Astrocyte of the spinal cord (primary cell): ENCODE data around the gene MS4A14.

Source experiments
- DNase-seq: peaks from one replicate; pipeline ENCODE4 v3.0.0; 2011; ENCODE audit warnings: low read depth, low spot score
- H3K4me3 ChIP-seq: 2 replicates; pipeline ENCODE4 v1.5.1; 2011; ENCODE audit warnings: low read depth, mild to moderate bottlenecking, low read length, moderate library complexity
- CTCF ChIP-seq: IDR thresholded peaks from 2 replicates; pipeline ENCODE4 v1.5.1; 2012; ENCODE audit warnings: low read depth, mild to moderate bottlenecking, low read length, inconsistent platforms
- in situ Hi-C: cut with HindIII; loops from 2 replicates; pipeline ENCODE4 v1.10.0; 2017; ENCODE audit warnings: low sequenced_read_pairs

Gene MS4A14

GRCh38 chr11:60394666-60395380 lies 1.4 kb upstream of the MS4A14 start:
- TF ChIP-seq CTCF = no peak
- in situ Hi-C loops = no loop called here
- no peak for DNase-seq
- H3K4me3 ChIP-seq = no peak overlapping the region

GRCh38 chr11:60396799-60397198 lies 540 bp downstream of the MS4A14 start:
- TF ChIP-seq CTCF = no peak
- DNase-seq = no peak
- in situ Hi-C loops = no loop called here
- H3K4me3 ChIP-seq = no peak overlapping the region

GRCh38 chr11:60420015-60420414 lies 23.8 kb downstream of the MS4A14 start:
- no peak for DNase-seq
- no peak for TF ChIP-seq CTCF
- in situ Hi-C loops = no loop called here
- H3K4me3 ChIP-seq = no peak overlapping the region

- in situ Hi-C loops = no loop called here
- no peak for DNase-seq
- no peak for TF ChIP-seq CTCF
Observed at GRCh38 chr11:60422609-60423008, 26.4 kb downstream of the MS4A14 start.

GRCh38 chr11:60428517-60428916 lies 32.3 kb downstream of the MS4A14 start:
- no peak for TF ChIP-seq CTCF
- in situ Hi-C loops = no loop called here
- H3K4me3 ChIP-seq = no peak overlapping the region
- DNase-seq = no peak

More at GRCh38 chr11:60422609-60423008, 26.4 kb downstream of the MS4A14 start:
- no peak overlapping the region for H3K4me3 ChIP-seq

- no peak for TF ChIP-seq CTCF
- DNase-seq = no peak
- in situ Hi-C loops = no loop called here
- no peak within 1 kb of the TSS for H3K4me3 ChIP-seq
Observed at GRCh38 chr11:60429272-60429671, 33.0 kb downstream of the MS4A14 start, which contains the start of gene MS4A5. MS4A5 (plus strand) TSS chr11:60429572; CDS start chr11:60429675, 103 bp downstream.

- H3K4me3 ChIP-seq = no peak overlapping the region
- no peak for DNase-seq
- in situ Hi-C loops = no loop called here
- no peak for TF ChIP-seq CTCF
Observed at GRCh38 chr11:60431251-60431650, 35.0 kb downstream of the MS4A14 start.
